Left lung (tissue), 10 donors: Measurements from ENCODE around the gene LAMA3. TPM values are rescaled to one million over a fixed set of nuclear protein-coding genes. Genes with fewer than 3 reads are reported as not detected.

Experiments used
- ATAC-seq: fragments of 200-7000 bp; cut with Tn5 transposase; one replicate; pipeline ENCODE4 v1.9.1; 2020; ENCODE audit warnings: moderate library complexity
- DNase-seq, 4 donors: peaks; one replicate each; pipeline ENCODE4 v3.0.0-alpha.2; 2013 to 2020
- H3K27ac ChIP-seq, 2 donors: fragments of 200-600 bp; sonication (generic) in 1 of 2; one replicate each; pipeline versions ENCODE4 v1.5.0 to v1.8.0; 2020 to 2021
- H3K27me3 ChIP-seq, 2 donors: fragments of 200-600 bp; sonication (generic) in 1 of 2; one replicate each; pipeline versions ENCODE4 v1.5.0 to v1.8.0; 2020 to 2021
- H3K36me3 ChIP-seq, 2 donors: fragments of 200-600 bp; sonication (generic) in 1 of 2; one replicate each; pipeline versions ENCODE4 v1.5.0 to v1.8.0; 2020 to 2021
- H3K4me1 ChIP-seq, 2 donors: fragments of 200-600 bp; one replicate each; pipeline ENCODE4 v1.8.0; 2021
- H3K4me3 ChIP-seq, 2 donors: fragments of 200-600 bp; sonication (generic) in 1 of 2; one replicate each; pipeline versions ENCODE4 v1.5.0 to v1.8.0; 2020 to 2021; ENCODE audit warnings: mild to moderate bottlenecking in 1 of 2
- H3K9me3 ChIP-seq, 2 donors: fragments of 200-600 bp; sonication (generic) in 1 of 2; one replicate each; pipeline versions ENCODE4 v1.5.0 to v1.8.0; 2020 to 2021
- CTCF ChIP-seq, 2 donors: fragments of 200-600 bp; sonication (generic) in 1 of 2; IDR thresholded peaks; one replicate each; pipeline versions ENCODE4 v1.5.0 to v1.8.0; 2021; ENCODE audit warnings: antibody characterized with exemption in 2 of 2
- intact Hi-C, 2 donors: fragments of 100-400 bp; cut with DNase I; formaldehyde crosslinking; loops; one replicate each; pipeline versions ENCODE4 v1.11.2 to v1.14.2; 2022
- polyA plus RNA-seq, 6 donors: library from polyadenylated mRNA; unstranded; fragments of 120-200 nt; gene quantifications; one replicate each; pipeline ENCODE4 v1.2.1, GENCODE V29; 2013; ENCODE audit not compliant: insufficient read length in 6 of 6
- total RNA-seq, 2 donors: library from RNA; stranded (reverse); fragmentation: NEBNext Ultra II Directional; extraction: Animal tissue kit (Norgen Biotek cat#: 25700); gene quantifications; one replicate each; pipeline ENCODE4 v1.2.1, GENCODE V29; 2021
- donor health status: DM: no; HTN: yes; CAD: no.
- donor health status: DM: no; HTN: no; CAD: no.

The LAMA3 gene
- total and polyA plus RNA-seq, 8 donors = 42.8 to 207 (median 140) TPM

GRCh38 chr18:23761941-23762340, 72.7 kb downstream of the LAMA3 start:
- intact Hi-C loops = no loop called here
- no peak for DNase-seq
- ATAC-seq = no peak
- Histone ChIP-seq H3K27ac (no peak overlapping the region), H3K9me3 (no peaks in the 10 kb centered on the region), H3K36me3 (no peaks in the 10 kb centered on the region), H3K4me3 (no peak overlapping the region), H3K4me1 (no peaks in the 10 kb centered on the region), H3K27me3 (no peaks in the 10 kb centered on the region)
- TF ChIP-seq CTCF (IDR thresholded peaks at IDR 0.05) = no peak

DNA sequence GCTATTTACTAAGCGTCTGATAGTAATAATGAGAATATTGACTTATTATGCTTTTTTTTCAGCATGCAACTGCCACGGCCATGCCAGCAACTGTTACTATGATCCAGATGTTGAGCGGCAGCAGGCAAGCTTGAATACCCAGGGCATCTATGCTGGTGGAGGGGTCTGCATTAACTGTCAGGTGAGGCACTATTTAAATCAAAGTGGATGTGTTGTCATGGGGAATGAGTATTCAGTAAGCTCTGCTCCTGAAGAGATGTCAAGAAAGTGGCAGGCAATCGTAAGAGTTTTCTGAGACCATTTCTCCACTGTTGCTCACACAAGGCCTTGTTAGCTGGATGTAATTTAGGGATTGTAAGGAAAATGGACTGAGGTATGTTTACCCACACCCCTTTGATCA, 74.1 kb downstream of the LAMA3 start:
- H3K4me1 ChIP-seq = no peaks in the 10 kb centered on the region
- no peak for TF ChIP-seq CTCF (IDR thresholded peaks at IDR 0.05)
- no peak overlapping the region for H3K4me3 ChIP-seq
- no peaks in the 10 kb centered on the region for H3K27me3 ChIP-seq
- intact Hi-C loops = no loop called here
- no peaks in the 10 kb centered on the region for H3K9me3 ChIP-seq
- no peak overlapping the region for H3K27ac ChIP-seq
- no peak for ATAC-seq
- no peaks in the 10 kb centered on the region for H3K36me3 ChIP-seq
- DNase-seq = no peak

- Histone ChIP-seq H3K4me1 (no peaks in the 10 kb centered on the region), H3K27ac (no peak overlapping the region), H3K9me3 (no peaks in the 10 kb centered on the region), H3K4me3 (no peak overlapping the region), H3K36me3 (no peaks in the 10 kb centered on the region), H3K27me3 (no peaks in the 10 kb centered on the region)
- TF ChIP-seq CTCF (IDR thresholded peaks at IDR 0.05) = no peak
- no peak for ATAC-seq
- DNase-seq = no peak
- intact Hi-C loops = no loop called here
These were observed 76.7 kb downstream of the LAMA3 start for GRCh38 chr18:23765931-23766330.

- H3K9me3 ChIP-seq = no peaks in the 10 kb centered on the region
- no peak overlapping the region for H3K27ac ChIP-seq
- DNase-seq (no peak), ATAC-seq (no peak)
- TF ChIP-seq CTCF (IDR thresholded peaks at IDR 0.05) = no peak
- H3K36me3 ChIP-seq = no peaks in the 10 kb centered on the region
- intact Hi-C loops = no loop called here
- H3K4me3 ChIP-seq = no peak overlapping the region
- H3K27me3 ChIP-seq = no peaks in the 10 kb centered on the region
- no peaks in the 10 kb centered on the region for H3K4me1 ChIP-seq
These were observed 83.2 kb downstream of the LAMA3 start for GRCh38 chr18:23772327-23773024.

- no peaks in the 10 kb centered on the region for H3K4me1 ChIP-seq
- TF ChIP-seq CTCF (IDR thresholded peaks at IDR 0.05) = no peak
- H3K4me3 ChIP-seq = no peak overlapping the region
- H3K9me3 ChIP-seq = no peaks in the 10 kb centered on the region
- no peak for DNase-seq
- H3K27me3 ChIP-seq = no peaks in the 10 kb centered on the region
- intact Hi-C loops = no loop called here
- no peak overlapping the region for H3K27ac ChIP-seq
- no peaks in the 10 kb centered on the region for H3K36me3 ChIP-seq
- no peak for ATAC-seq
These were observed 87.1 kb downstream of the LAMA3 start for GRCh38 chr18:23776306-23776705.
